ENCODE results near the gene GPRC5C. TPM values are rescaled to one million over a fixed set of nuclear protein-coding genes. Genes with fewer than 3 reads are reported as not detected.

The GPRC5C gene
- total and polyA plus RNA-seq, 5 donors from 2014 or later = not detected

- Mint-ChIP-seq H3K27ac (no peak overlapping the region), H3K4me3 (no peak overlapping the region)
- no peak for ATAC-seq (ENCODE audit: low read depth in 2 of 2)
Observed at GRCh38 chr17:74451557-74451956, 19.7 kb downstream of the GPRC5C start.

DNA sequence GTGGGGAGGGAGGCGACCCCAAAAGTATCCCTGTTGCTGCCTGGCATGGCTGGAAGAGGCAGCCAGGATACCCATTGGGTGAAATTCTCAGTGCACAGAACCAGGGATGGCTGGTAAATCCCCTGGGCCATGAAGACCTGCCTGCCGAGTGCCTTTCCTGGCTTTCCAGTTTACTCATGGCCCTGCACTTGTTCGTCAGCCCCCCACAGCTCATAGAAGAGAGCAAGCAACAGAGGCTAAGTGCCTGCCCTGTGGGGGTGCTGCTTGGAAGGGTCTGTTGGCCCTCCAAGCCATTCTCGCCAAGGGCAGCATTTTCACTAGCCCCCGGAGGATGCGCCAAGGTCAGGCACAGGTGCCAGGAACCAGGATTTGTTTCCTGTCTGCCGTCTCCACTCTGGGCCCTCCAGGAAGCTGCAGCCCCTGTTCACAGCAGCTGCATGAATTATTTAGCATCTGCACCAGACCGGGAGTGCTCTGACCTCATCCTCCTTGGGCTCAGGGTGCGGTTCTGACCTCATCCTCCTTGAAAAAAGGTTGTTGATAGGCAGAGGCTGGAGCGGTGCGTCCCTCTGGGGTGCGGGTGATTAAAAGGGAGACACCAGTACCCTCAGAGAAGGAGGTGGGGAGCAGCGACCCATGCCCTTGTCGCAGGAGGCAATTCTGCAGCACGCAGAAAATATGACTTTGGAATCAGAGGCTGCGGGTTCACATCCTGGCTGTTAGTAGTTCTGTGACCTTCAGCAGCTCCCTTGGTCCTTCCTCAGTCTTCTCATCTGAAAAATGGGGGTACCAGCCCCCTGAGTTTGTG, 20.3 kb downstream of the GPRC5C start:
- Mint-ChIP-seq H3K36me3 (no peaks in the 10 kb centered on the region), H3K27ac (no peak overlapping the region), H3K4me1 (peaks cover 0 to 8% (median under 1%) of the 10 kb centered on the region in 4 donors), H3K4me3 (peak overlapping the region in 1 of 4 donors; percentile 64), H3K9me3 (no peaks in the 10 kb centered on the region), H3K27me3 (peaks cover 43% of the 10 kb centered on the region)
- H3K9me3 ChIP-seq (ENCODE audit: control insufficient read depth in 2 of 2, low read length in 2 of 2) = no peaks in the 10 kb centered on the region
- ATAC-seq (ENCODE audit: low read depth in 2 of 2) (no peak), DNase-seq (no peak)
- no peaks in the 10 kb centered on the region for H3K36me3 ChIP-seq (ENCODE audit: control insufficient read depth, insufficient read depth, low read length)
- no peak overlapping the region for H3K27ac ChIP-seq (ENCODE audit: insufficient read depth, low read length, poor library complexity, severe bottlenecking)
- no peaks in the 10 kb centered on the region for H3K27me3 ChIP-seq (ENCODE audit: control insufficient read depth, insufficient read depth, low read length)
- no peak overlapping the region for H3K4me3 ChIP-seq (ENCODE audit: low read depth, low read length)
- peaks cover 4% of the 10 kb centered on the region for H3K4me1 ChIP-seq (ENCODE audit: control insufficient read depth, insufficient read depth, low read length, poor library complexity, severe bottlenecking)

More at GRCh38 chr17:74451557-74451956, 19.7 kb downstream of the GPRC5C start:
- H3K4me1 Mint-ChIP-seq = peaks cover 0 to 8% (median under 1%) of the 10 kb centered on the region in 4 donors
- H3K36me3 Mint-ChIP-seq = no peaks in the 10 kb centered on the region
- H3K9me3 ChIP-seq (ENCODE audit: control insufficient read depth in 2 of 2, low read length in 2 of 2) = no peaks in the 10 kb centered on the region
- H3K27ac ChIP-seq (ENCODE audit: insufficient read depth, low read length, poor library complexity, severe bottlenecking) = no peak overlapping the region
- no peak overlapping the region for H3K4me3 ChIP-seq (ENCODE audit: low read depth, low read length)
- no peaks in the 10 kb centered on the region for H3K36me3 ChIP-seq (ENCODE audit: control insufficient read depth, insufficient read depth, low read length)
- peaks cover 40% of the 10 kb centered on the region for H3K27me3 Mint-ChIP-seq
- no peak for DNase-seq
- no peaks in the 10 kb centered on the region for H3K27me3 ChIP-seq (ENCODE audit: control insufficient read depth, insufficient read depth, low read length)
- no peaks in the 10 kb centered on the region for H3K9me3 Mint-ChIP-seq
- H3K4me1 ChIP-seq (ENCODE audit: control insufficient read depth, insufficient read depth, low read length, poor library complexity, severe bottlenecking) = peaks cover 4% of the 10 kb centered on the region

DNA sequence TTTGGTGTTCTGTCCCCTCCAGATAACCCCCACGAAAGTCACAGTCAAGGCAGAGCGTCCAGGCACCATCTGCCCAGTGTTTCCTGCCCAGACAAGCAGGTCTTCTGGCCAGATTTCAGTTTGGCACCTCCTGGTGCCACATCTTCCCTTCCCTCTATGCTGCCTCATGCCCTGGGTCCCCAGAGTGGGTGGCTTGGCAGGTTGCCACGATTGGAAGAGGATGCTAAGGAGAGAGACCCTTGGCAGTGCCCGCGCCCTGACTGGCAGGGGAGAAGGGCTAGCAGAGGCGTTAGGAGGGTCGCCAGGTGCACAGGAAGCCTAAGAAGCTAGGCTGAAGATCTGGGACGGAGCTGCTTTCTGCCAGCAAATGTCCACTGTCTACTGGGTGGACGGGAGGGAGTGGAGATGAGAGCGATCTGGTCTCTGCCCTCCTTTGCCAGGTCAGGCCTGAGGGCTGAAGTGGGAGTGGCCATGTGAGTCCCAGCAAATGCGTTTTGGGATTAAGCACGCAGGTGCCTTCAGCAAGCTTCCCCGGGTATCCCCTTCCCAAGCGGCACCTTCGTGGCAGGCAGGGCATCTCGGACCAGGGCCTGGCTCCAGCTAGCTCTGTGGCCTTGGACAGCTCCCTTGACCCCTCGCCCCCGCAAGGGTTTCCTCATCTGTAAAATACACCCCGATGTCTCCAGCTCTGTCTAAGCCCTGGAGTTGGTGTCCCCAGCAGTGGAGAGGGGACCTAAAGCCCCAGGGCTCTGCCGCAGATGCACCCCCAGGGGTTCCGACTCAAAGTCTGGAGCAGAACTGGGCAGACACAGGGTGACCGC, 21.2 kb downstream of the GPRC5C start:
- Mint-ChIP-seq H3K27ac (no peak overlapping the region), H3K27me3 (peaks cover 42% of the 10 kb centered on the region), H3K9me3 (no peaks in the 10 kb centered on the region), H3K4me3 (peak overlapping the region in 1 of 4 donors; percentile 41), H3K4me1 (peaks cover 0 to 11% (median under 1%) of the 10 kb centered on the region in 4 donors), H3K36me3 (no peaks in the 10 kb centered on the region)
- no peaks in the 10 kb centered on the region for H3K9me3 ChIP-seq (ENCODE audit: control insufficient read depth in 2 of 2, low read length in 2 of 2)
- H3K36me3 ChIP-seq (ENCODE audit: control insufficient read depth, insufficient read depth, low read length) = no peaks in the 10 kb centered on the region
- peaks cover 4% of the 10 kb centered on the region for H3K4me1 ChIP-seq (ENCODE audit: control insufficient read depth, insufficient read depth, low read length, poor library complexity, severe bottlenecking)
- ATAC-seq (ENCODE audit: low read depth in 2 of 2) (no peak), DNase-seq (no peak)
- no peak overlapping the region for H3K4me3 ChIP-seq (ENCODE audit: low read depth, low read length)
- no peaks in the 10 kb centered on the region for H3K27me3 ChIP-seq (ENCODE audit: control insufficient read depth, insufficient read depth, low read length)
- no peak overlapping the region for H3K27ac ChIP-seq (ENCODE audit: insufficient read depth, low read length, poor library complexity, severe bottlenecking)

DNA sequence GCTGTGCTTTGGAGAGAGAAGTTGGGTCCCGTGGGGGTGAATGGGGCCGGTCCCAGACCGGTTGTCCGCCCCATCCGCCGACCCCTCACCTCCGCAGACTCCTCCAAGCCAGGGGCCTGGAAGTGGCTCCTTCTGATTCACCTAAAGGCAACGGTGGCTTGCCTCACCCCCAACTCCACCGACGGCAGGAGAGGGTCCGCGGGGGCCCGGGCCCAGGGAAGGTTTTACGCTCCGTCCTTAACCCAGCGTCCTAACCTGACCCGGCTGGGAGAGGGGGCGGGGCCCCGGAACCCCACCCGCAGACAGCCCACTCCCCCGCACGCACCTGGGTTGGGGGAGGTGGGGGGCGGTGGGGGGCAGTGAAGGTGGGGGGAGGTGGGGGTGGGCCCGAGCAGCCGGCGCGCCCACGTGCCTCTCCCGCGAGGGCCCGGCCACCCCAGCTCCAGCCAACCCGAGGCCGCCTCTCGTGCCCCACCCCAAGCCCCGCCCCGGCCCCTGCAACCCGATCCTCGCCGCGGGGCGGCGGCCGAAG, 21.8 kb downstream of the GPRC5C start:
- H3K4me1 ChIP-seq (ENCODE audit: control insufficient read depth, insufficient read depth, low read length, poor library complexity, severe bottlenecking) = peaks cover 4% of the 10 kb centered on the region
- peak in 1 of 2 donors; percentile 75 for ATAC-seq (ENCODE audit: low read depth in 2 of 2)
- H3K27me3 Mint-ChIP-seq = peaks cover 48% of the 10 kb centered on the region
- no peaks in the 10 kb centered on the region for H3K27me3 ChIP-seq (ENCODE audit: control insufficient read depth, insufficient read depth, low read length)
- no peak overlapping the region for H3K4me3 ChIP-seq (ENCODE audit: low read depth, low read length)
- no peaks in the 10 kb centered on the region for H3K36me3 Mint-ChIP-seq
- peak in 2 of 3 donors; percentile 27 to 48 for DNase-seq
- no peaks in the 10 kb centered on the region for H3K9me3 Mint-ChIP-seq
- H3K4me3 Mint-ChIP-seq = peak overlapping the region in 1 of 4 donors; percentile 35
- H3K9me3 ChIP-seq (ENCODE audit: control insufficient read depth in 2 of 2, low read length in 2 of 2) = no peaks in the 10 kb centered on the region
- peaks cover 0 to 11% (median under 1%) of the 10 kb centered on the region in 4 donors for H3K4me1 Mint-ChIP-seq
- no peak overlapping the region for H3K27ac ChIP-seq (ENCODE audit: insufficient read depth, low read length, poor library complexity, severe bottlenecking)
- H3K27ac Mint-ChIP-seq = no peak overlapping the region
- no peaks in the 10 kb centered on the region for H3K36me3 ChIP-seq (ENCODE audit: control insufficient read depth, insufficient read depth, low read length)

- Mint-ChIP-seq H3K36me3 (no peaks in the 10 kb centered on the region), H3K4me1 (peaks cover 0 to 11% (median under 1%) of the 10 kb centered on the region in 4 donors), H3K9me3 (no peaks in the 10 kb centered on the region), H3K27ac (no peak overlapping the region), H3K4me3 (peak overlapping the region in 1 of 4 donors; percentile 54), H3K27me3 (peaks cover 53% of the 10 kb centered on the region)
- H3K36me3 ChIP-seq (ENCODE audit: control insufficient read depth, insufficient read depth, low read length) = no peaks in the 10 kb centered on the region
- DNase-seq (peak in 1 of 3 donors; percentile 28), ATAC-seq (ENCODE audit: low read depth in 2 of 2) (peak; percentile 9 to 66)
- H3K4me1 ChIP-seq (ENCODE audit: control insufficient read depth, insufficient read depth, low read length, poor library complexity, severe bottlenecking) = peaks cover 4% of the 10 kb centered on the region
- no peak overlapping the region for H3K4me3 ChIP-seq (ENCODE audit: low read depth, low read length)
- H3K27me3 ChIP-seq (ENCODE audit: control insufficient read depth, insufficient read depth, low read length) = no peaks in the 10 kb centered on the region
- no peaks in the 10 kb centered on the region for H3K9me3 ChIP-seq (ENCODE audit: control insufficient read depth in 2 of 2, low read length in 2 of 2)
- H3K27ac ChIP-seq (ENCODE audit: insufficient read depth, low read length, poor library complexity, severe bottlenecking) = no peak overlapping the region
Observed at GRCh38 chr17:74454197-74455024, 22.5 kb downstream of the GPRC5C start.

- Mint-ChIP-seq H3K4me3 (peak overlapping the region in 1 of 4 donors; percentile 33), H3K27ac (no peak overlapping the region)
Observed at GRCh38 chr17:74455025-74455545, 23.2 kb downstream of the GPRC5C start.

DNA sequence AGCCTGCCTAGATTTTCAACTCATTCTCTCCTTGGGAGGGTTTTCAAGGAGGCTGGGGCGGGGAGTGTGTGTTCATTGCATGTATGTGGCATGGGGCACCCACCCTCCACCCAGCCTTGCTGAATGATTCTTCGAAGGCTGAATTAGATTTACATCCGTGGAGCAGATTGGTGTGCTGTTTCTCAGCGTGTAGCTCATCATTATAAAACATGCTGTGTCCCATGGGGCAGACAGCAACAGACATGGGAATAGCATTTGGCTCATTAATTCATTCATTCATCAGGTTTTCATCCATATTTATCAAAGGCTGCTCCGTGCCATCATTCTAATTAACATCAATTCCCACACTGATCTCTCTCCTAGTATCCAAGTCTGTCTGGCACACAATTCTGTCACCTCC, 23.9 kb downstream of the GPRC5C start:
- peaks cover 53% of the 10 kb centered on the region for H3K27me3 Mint-ChIP-seq
- no peak overlapping the region for H3K27ac ChIP-seq (ENCODE audit: insufficient read depth, low read length, poor library complexity, severe bottlenecking)
- peak overlapping the region in 3 of 4 donors; percentile 7 to 63 (median 43) for H3K4me3 Mint-ChIP-seq
- no peak for ATAC-seq (ENCODE audit: low read depth in 2 of 2)
- no peak overlapping the region for H3K4me3 ChIP-seq (ENCODE audit: low read depth, low read length)
- H3K4me1 ChIP-seq (ENCODE audit: control insufficient read depth, insufficient read depth, low read length, poor library complexity, severe bottlenecking) = peaks cover 4% of the 10 kb centered on the region
- H3K27ac Mint-ChIP-seq = no peak overlapping the region
- no peaks in the 10 kb centered on the region for H3K36me3 Mint-ChIP-seq
- no peak for DNase-seq
- no peaks in the 10 kb centered on the region for H3K9me3 ChIP-seq (ENCODE audit: control insufficient read depth in 2 of 2, low read length in 2 of 2)
- H3K27me3 ChIP-seq (ENCODE audit: control insufficient read depth, insufficient read depth, low read length) = no peaks in the 10 kb centered on the region
- no peaks in the 10 kb centered on the region for H3K9me3 Mint-ChIP-seq
- H3K4me1 Mint-ChIP-seq = peaks cover 0 to 11% (median under 1%) of the 10 kb centered on the region in 4 donors
- no peaks in the 10 kb centered on the region for H3K36me3 ChIP-seq (ENCODE audit: control insufficient read depth, insufficient read depth, low read length)

More at GRCh38 chr17:74455025-74455545, 23.2 kb downstream of the GPRC5C start:
- no peaks in the 10 kb centered on the region for H3K9me3 Mint-ChIP-seq
- no peak for ATAC-seq (ENCODE audit: low read depth in 2 of 2)
- peaks cover 53% of the 10 kb centered on the region for H3K27me3 Mint-ChIP-seq
- peaks cover 4% of the 10 kb centered on the region for H3K4me1 ChIP-seq (ENCODE audit: control insufficient read depth, insufficient read depth, low read length, poor library complexity, severe bottlenecking)
- H3K36me3 ChIP-seq (ENCODE audit: control insufficient read depth, insufficient read depth, low read length) = no peaks in the 10 kb centered on the region
- H3K4me3 ChIP-seq (ENCODE audit: low read depth, low read length) = no peak overlapping the region
- H3K27ac ChIP-seq (ENCODE audit: insufficient read depth, low read length, poor library complexity, severe bottlenecking) = no peak overlapping the region
- H3K9me3 ChIP-seq (ENCODE audit: control insufficient read depth in 2 of 2, low read length in 2 of 2) = no peaks in the 10 kb centered on the region
- peaks cover 0 to 11% (median under 1%) of the 10 kb centered on the region in 4 donors for H3K4me1 Mint-ChIP-seq
- no peak for DNase-seq
- no peaks in the 10 kb centered on the region for H3K27me3 ChIP-seq (ENCODE audit: control insufficient read depth, insufficient read depth, low read length)
- H3K36me3 Mint-ChIP-seq = no peaks in the 10 kb centered on the region

Measured in CD4-positive, CD25-positive, alpha-beta regulatory T cell (primary cell).